ENCODE results near the gene PSMD1. TPM values are rescaled to one million over a fixed set of nuclear protein-coding genes. Genes with fewer than 3 reads are reported as not detected.

PSMD1 gene
- polyA plus RNA-seq, 3 donors, result 10.2 to 38.2 (median 32.5) TPM

DNA sequence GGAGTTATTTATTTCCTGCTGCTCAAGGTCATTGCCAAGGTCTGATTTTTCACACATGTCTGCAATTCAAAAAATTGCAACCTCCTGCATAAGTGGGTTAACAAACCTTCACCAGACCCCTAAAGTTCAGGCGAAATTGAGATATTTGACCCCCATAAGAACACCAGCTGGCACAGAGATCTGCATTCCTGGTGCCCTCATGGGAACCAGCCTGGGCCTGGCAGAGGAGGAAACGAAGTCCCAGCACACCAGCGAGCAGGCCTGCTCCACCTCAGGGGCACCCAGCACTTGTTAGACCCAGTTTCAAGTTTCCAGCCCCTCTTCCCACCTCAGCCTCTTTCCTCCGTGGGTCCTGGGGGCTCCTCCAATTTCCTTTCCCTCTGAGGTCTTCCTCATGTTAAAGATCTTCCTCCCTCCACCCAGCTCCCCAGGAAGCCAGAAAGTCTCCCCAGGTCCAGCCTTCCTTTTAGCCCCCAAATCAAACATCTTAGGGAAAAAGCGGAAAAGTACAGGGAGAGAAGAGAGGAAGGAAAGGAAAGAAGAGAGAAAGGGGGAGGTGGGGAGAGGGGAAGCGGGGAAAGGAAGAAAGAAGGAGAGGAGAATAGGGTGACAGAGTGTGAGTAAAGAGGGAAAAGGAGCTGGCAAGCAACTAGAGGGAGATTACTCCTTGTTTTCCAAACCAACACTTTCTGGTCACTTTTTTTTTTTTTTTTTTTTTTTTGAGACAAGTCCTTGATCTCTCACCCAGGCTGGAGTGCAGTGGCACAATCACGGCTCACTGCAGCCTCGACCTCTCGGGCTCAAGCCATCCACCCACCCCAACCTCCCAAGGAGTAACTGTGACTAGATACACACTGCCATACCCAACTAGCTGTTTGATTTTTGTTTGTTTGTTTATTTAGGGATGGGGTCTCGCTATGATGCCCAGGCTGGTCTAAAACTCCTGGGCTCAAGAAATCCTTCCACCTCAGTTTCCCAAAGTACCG, 23.2 kb upstream of the PSMD1 start:
- WGBS, 3 donors, result 42 to 67% (median 63%) methylated on average over 11 of the region's 11 CpGs
- no peak overlapping the region for H3K27ac ChIP-seq (ENCODE audit: low read depth, low read length)

DNA sequence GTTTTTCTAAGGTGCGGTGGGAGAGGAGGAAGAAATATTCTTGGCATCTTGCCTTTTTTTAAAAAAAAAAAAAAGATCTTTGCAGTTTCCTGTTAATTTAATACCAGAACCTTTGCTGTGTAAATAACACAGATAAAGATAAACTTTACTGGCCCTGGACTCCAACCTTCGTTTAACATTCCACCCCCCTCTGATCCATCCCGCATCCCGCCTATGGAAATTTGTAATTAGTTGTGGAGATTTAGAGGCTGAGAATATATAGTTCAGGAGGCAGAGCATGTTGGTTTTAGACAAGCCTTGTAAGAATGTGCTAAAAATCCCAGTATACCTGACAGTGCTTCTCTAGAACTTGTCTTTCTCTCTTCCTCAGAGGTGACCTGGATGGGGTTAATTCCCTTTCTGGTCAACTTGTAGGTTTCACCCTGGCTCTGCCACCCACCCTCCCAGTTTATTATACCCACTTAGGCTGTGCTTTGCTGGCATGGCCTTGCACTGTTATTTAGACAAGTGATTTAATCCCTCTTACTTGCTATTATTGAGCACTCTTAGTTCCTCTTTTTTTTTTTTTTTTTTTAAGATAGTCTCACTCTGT, 22.3 kb upstream of the PSMD1 start:
- no peak overlapping the region for H3K27ac ChIP-seq (ENCODE audit: low read depth, low read length)
- 14 to 22% (median 16%) methylated on average over 4 of the region's 4 CpGs for WGBS, 3 donors

DNA sequence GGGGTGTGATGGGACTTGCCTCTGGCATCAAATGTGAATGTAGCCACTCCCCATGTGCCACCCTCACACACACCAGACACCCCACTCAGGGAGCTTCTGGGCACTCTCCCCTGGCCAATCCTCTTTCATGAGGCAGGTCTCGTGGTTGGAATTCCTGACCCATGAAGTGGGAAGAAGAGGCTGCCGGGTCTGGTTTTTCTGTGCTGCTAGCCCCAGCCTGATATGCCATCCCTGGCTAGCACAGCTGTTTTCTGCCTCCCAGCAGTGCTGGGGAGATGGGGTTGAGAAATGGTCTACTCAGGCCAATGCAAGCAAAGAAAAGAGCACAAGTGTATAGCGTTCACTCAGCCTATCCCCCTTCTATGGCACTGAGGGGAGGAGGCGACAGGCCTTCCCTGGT, 20.5 kb upstream of the PSMD1 start:
- no peak overlapping the region for H3K27ac ChIP-seq (ENCODE audit: low read depth, low read length)
- WGBS, 3 donors, result 79 to 80% (median 80%) methylated on average over 4 of the region's 4 CpGs

DNA sequence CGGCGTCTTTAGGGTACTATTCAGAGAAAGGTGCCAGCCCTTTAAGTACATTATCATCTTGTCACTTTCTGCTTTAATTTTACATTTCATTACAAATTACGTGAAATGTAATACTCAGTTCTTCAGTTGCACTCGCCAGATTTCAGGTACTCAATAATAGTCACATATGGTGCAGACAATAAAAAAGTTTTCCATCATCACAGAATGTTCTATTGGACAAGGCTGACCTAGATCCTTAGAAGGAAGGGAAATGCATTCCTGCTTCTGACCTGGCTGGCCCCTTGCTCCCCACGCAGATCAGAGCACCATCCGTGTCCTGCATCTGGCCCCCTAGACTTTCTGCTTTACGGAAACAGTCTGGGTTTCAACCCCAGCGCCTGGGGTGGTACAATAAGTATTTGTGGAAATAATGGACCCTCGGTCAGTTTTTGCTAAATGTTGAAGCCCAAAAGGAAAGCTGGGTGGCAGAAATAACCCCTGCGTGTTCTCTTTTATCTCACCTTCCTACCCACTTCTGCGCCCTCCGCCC, 20.0 kb upstream of the PSMD1 start:
- no peak overlapping the region for H3K27ac ChIP-seq (ENCODE audit: low read depth, low read length)
- 56 to 64% (median 58%) methylated on average over 12 of the region's 12 CpGs for WGBS, 3 donors

DNA sequence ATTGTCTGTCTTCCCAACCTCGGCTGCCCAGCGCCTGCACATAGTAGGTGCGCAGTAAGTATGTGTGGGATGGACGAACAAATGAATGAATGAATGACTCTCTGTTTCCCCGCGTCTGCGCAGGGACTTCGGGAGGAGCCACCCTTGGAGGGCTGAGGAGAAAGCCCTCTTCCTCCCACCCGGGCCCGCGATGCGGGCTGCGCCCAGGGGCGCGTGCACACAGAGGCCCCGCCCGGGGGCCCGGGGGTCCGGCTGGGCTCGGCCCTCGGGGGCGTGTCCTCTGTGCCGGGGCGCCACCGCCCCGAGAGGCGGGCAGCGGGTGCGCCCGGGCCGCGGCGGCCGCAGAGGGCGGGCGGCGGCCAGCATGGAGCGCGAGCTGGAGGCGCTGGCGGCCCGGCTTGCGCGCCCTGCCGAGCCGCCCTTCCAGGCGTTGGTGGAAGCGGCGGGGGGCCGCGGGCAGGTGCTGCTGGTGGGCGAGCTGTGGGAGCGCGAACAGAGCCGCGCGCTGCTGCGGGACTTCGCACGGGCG, 19.4 kb upstream of the PSMD1 start, which contains the start of gene C2orf72:
TSS of gene C2orf72 (plus strand) at position 322 of the 529 bp plus-strand sequence. CDS start at position 365, 43 bp downstream.
- no peak within 1 kb of the TSS for H3K27ac ChIP-seq (ENCODE audit: low read depth, low read length)
- 1 to 2% (median 1%) methylated on average over 50 to 58 of the region's 61 CpGs for WGBS, 3 donors

DNA sequence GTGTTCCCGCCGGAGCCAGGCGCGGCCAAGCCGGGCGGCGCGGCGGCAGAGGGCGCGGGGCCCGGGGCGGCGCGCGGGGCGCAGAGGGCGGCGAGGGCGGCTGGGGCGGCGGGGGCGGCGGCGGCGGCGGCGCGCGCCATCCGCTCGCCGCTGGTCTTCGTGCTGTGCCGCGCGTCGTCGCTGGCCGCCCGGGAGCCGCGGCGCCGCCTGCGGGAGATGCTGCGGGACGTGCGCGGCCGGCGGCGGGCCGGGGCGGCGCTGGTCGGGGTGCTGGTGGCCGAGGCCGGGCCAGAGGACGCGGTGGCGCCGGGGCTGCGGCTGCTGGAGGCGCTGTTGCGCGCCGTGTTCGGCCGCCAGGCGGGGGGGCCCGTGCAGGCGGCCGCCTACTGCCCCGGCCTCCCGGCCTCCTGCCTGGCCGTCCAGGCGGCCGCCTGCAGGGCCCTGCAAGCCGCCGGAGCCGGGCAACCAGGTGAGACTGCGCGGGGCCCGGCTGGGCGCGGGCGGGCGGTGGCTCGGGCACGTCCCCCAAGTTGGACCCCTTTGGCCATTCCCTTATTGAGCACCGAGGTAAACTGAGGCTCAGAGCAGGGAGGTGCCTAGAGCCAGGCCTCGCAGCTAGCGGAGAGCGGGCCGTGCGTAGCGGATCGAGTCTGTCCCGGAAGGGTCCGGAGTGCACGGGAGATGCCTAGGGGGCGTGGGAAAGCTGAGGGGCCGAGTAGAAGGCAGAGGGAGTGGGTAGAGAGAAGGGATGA, 18.8 kb upstream of the PSMD1 start:
- H3K27ac ChIP-seq (ENCODE audit: low read depth, low read length), result no peak overlapping the region
- WGBS, 3 donors, result 1% methylated on average over 56 to 86 of the region's 104 CpGs

DNA sequence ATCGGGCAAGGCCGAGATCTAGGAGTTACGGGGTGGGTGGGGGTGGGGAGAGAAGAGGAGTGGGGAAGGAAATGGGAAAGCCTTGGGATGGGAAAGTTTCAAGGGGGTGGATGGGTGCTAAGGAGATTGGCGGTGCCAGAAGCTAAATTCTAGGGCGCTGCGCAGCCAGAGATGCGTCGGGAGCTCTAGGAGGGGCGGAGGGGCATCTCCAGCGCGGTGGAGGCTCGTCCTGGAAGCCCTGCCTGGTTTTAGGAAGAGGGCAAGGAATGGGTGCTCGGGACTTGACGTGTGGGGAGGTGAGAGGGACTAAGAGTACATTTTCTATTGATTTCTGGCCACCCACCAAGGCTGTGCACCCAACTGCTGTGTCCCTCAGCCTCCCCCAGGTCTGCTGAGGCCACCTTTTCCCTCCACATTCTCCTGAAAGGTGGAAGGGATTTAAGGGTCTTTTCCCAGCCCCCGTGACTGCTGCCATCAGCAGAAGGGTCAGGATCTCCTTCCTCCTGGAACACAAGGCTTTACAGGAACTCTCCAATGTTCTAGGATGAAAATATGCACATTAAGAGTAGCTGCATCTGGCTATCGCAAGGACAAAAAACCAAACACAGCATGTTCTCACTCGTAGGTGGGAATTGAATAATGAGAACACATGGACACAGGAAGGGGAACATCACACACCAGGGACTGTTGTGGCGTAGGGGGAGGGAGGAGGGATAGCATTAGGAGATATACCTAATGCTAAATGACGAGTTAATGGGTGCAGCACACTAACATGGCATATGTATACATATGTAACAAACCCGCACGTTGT, 18.0 kb upstream of the PSMD1 start:
- no peak overlapping the region for H3K27ac ChIP-seq (ENCODE audit: low read depth, low read length)
- WGBS, 3 donors, result 19 to 34% (median 26%) methylated on average over 21 of the region's 21 CpGs

DNA sequence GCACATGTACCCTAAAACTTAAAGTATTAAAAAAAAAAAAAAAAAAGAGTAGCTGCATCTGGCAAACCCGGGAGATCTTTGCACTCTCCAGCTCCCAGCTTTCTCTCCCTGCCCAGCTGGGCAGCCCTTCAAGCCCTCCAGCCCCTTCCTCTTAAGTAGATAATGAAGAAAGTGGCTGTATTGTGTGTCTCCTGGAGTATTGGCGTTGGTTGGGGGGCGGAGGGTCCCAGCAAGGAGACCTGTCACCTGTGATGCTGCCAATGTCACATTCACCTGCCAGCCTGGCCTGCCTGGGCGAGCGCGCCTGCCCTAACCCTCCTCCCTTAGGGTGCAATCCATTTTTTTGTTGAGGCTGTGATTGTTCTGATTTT, 17.4 kb upstream of the PSMD1 start:
- H3K27ac ChIP-seq (ENCODE audit: low read depth, low read length), result no peak overlapping the region
- WGBS, 3 donors, result 78 to 82% (median 79%) methylated on average over 6 of the region's 6 CpGs

DNA sequence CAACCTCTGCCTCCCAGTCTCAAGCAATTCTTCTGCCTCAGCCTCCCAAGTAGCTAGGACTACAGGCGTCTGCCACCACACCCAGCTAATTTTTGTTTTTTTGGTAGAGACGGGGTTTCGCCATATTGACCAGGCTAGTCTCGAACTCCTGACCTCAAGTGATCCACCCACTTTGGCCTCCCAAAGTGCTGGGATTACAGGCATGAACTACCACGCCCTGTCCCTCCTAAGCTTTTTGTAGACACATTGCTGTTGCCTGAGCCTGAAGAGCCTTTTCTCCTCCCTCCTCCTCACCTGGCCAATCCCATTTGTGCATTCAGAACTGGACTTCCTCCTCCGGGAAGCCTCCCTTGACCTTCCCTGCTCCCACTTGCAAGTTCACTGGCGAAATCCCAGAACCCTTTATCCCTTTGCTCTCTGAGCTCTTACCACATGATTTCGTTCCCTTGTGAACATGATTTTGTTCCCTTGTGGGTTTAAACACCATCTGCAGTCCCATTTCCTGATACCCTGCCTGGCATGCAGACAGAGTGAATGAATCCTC, 16.8 kb upstream of the PSMD1 start:
- 69 to 79% (median 70%) methylated on average over 8 of the region's 8 CpGs for WGBS, 3 donors

DNA sequence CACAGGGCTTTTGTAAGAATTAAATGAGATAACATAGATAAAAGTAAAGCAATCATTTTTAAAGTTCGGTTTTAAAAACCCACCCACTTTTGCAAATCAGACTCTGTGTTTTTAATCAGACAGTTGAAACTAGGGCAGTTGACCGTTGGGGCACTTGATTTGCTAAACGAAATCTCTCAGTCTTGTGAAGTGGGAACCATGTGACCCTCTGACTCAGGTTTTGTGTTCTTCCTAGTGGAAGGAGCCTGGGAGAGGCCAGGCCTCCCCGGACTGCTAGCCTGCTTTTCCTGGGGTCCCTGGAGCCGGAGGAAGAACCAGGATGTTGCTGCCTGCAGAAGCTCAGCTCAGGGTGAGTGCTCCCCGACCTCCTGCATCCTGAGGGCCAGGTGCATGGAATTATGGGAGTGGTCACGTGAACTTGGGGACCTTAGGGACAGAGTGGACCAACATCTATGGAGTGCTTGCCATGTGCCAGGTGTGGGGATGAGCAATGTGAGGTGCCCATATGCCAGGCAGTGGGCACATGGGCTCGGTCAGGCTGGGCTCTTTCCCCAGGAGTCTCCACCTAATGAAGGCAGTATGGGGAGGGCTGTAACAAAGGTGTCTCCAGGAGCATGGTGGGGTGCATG, 15.5 kb upstream of the PSMD1 start:
- H3K27ac ChIP-seq (ENCODE audit: low read depth, low read length), result no peak overlapping the region

More for the DNA sequence above, 16.8 kb upstream of the PSMD1 start:
- no peak overlapping the region for H3K27ac ChIP-seq (ENCODE audit: low read depth, low read length)

DNA sequence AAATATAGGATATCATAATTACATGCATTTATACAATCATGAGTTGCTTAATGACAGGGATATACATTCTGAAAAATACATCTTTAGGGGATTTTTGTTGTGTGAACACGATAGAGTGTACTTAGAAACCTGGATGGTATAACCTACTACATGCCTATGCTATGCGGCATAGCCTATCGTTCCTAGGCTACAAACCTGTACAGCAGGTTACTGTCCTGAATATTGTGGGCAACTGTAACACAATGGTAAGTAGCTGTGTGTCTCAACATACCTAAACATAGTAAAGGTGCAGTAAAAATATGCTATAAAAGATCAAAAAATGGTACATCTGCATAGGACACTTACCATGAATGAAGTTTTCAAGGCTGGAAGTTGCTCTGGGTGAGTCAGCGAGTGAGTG, 12.9 kb upstream of the PSMD1 start:
- WGBS, 3 donors, result 89 to 95% (median 94%) methylated on average over 4 of the region's 4 CpGs
- no peak overlapping the region for H3K27ac ChIP-seq (ENCODE audit: low read depth, low read length)

More for the DNA sequence above, 15.5 kb upstream of the PSMD1 start:
- WGBS, 3 donors, result 67 to 71% (median 70%) methylated on average over 8 of the region's 8 CpGs

DNA sequence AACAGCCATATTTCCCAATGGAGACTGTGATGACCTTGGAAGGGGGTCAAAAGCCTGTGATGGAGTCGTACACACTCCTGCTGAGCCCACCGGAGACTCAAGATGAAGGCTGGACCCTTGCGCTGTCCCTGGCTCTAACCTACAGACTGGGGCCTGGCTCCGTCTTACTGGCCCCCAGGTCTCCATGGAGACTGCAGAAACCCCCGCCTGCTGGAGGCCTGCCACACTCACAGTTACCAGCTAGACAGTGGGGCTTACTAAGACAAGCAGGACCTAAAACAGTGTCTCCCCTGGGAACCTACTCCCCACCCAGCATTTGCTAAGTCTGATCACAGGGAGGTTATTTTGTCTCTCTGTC, 9.8 kb upstream of the PSMD1 start:
- WGBS, 3 donors, result 80 to 90% (median 82%) methylated on average over 5 of the region's 5 CpGs
- no peak overlapping the region for H3K27ac ChIP-seq (ENCODE audit: low read depth, low read length)

DNA sequence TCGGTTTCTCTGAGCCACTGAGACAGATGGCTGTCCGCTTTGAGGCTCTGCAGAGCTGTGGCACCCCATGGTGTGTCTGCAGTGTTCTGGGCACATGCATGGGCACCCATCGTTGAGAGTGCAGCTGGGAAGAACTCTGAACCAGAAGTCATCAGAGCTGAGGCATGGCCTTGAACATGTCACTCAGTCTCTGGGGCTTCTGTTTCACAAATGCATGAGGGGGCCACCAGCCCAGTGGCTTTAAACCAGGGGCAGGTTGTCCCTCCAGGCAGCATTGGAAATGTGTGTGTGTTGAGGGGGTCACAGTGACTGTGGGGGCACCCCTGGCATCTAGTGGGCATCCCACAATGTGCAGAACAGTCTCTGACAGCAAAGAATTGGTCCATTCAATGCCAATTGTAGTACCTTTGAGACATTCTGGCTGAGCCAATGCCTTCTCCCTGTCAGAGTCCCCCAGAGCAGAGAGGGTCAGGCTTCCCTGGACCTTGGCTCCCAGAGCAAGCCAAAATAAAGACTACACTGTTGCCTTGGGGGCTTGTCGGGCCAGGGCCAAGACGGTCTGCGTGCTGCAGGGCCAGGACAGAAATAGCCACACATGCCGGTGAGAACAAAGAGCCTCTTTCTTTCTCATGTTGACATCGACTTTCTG, 9.3 kb upstream of the PSMD1 start:
- H3K27ac ChIP-seq (ENCODE audit: low read depth, low read length), result no peak overlapping the region
- 55 to 73% (median 64%) methylated on average over 8 of the region's 8 CpGs for WGBS, 3 donors

DNA sequence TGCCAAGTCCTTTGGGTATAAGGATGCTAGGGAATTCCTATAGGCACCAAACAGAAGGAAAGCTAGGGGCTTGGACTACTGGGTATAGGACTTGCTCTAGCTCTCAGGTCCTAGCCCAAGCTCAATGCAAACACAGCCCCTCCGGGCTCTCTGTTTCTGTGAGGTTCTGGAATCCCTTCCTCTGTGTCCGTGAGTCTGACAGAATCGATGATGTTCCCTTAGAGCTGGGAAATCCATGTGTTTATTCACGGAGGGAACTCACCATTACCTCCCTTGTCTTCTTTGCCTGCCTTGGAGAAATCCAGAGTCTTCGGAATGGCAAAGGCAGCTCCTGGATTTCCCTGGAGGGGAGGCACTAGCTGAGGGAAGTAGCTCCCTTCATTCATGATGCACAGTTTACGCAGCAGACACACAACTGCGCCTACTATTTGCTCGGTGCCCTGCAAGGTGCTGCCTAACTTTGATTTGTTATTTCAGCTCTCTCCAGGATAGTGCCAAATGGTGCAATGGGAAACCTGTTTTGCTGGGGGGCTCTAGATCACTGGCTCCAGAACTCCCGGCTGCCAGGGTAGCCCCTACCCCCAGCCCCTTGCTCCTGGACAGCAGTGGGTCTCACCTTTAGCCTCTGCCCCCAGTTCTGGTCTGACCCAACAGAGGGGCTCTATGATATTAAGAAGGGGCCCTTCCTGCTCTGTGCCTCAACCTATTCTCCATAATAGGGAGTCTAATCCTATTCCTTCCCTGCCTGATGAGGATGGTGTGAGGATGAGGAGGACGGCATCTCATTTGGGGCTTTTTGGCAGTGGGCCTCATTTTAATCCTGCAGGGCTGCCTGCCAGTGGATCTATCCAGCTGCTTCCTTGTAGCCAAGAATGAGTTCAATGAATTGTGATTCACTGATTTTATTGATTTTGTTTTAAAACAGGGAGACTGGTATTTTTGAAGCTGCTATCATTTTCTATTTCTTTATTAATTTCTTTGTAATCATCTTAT, 8.4 kb upstream of the PSMD1 start:
- H3K27ac ChIP-seq (ENCODE audit: low read depth, low read length), result no peak overlapping the region
- WGBS, 3 donors, result 62 to 74% (median 71%) methylated on average over 10 of the region's 10 CpGs

DNA sequence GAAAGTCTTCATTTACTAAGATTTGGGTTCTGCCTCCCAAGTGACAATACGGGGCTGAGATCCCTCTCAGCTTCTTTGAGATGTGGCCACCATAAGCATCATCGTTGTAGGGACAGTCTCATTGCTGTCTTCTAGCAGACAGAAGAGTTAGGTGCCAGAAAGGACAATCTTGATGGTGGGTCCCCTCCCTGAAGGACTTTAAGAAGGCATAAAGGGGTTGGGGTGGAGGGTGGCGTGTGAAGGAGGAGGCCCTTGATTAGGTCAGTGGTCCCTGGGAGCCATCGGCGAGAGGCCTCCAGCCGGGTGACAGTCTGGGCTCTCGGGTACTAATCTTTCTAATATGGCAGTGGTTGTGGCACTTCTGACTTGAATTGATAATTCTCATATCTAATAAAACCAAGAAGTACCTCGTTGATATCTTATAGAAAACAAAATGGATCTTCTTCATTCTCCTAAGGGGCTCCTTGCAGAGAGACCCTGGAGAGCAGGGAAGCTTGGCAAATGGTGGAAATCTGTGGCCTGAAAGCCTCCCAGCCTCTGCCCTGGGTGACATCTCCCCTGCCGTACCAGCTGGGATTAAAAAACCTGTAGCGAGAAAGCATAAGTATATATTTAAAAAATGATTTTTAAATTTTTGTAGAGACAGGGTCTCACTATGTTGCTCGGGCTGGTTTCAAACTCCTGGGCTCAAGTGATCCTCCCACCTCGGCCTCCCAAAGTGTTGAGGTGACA, 7.2 kb upstream of the PSMD1 start:
- WGBS, 3 donors, result 59 to 88% (median 86%) methylated on average over 12 of the region's 12 CpGs
- H3K27ac ChIP-seq (ENCODE audit: low read depth, low read length), result no peak overlapping the region
